ENCODE measurements around the gene SLC35F3. TPM values are rescaled to one million over a fixed set of nuclear protein-coding genes. Genes with fewer than 3 reads are reported as not detected.

Gene SLC35F3
- total RNA-seq, 1 experiment from 2014 or later, result not detected

- peaks cover 10% of the 10 kb centered on the region for H3K27me3 Mint-ChIP-seq (ENCODE audit: insufficient read depth, unreplicated experiment)
- no peak for DNase-seq
- H3K9me3 Mint-ChIP-seq (ENCODE audit: unreplicated experiment), result peaks cover 1% of the 10 kb centered on the region
- H3K4me1 Mint-ChIP-seq (ENCODE audit: low read depth, unreplicated experiment), result no peaks in the 10 kb centered on the region
- no peaks in the 10 kb centered on the region for H3K36me3 Mint-ChIP-seq (ENCODE audit: insufficient read depth, unreplicated experiment)
- intact Hi-C loops (cut with micrococcal nuclease; ENCODE audit: unreplicated experiment), result no loop called here
- CTCF ChIA-PET, result no interaction called here
- POLR2A ChIA-PET, result no interaction called here
- no peak overlapping the region for H3K27ac Mint-ChIP-seq (ENCODE audit: unreplicated experiment)
- BruUV-seq (replicated peaks), result no TSS peak
- TF ChIP-seq, protein P1, sequence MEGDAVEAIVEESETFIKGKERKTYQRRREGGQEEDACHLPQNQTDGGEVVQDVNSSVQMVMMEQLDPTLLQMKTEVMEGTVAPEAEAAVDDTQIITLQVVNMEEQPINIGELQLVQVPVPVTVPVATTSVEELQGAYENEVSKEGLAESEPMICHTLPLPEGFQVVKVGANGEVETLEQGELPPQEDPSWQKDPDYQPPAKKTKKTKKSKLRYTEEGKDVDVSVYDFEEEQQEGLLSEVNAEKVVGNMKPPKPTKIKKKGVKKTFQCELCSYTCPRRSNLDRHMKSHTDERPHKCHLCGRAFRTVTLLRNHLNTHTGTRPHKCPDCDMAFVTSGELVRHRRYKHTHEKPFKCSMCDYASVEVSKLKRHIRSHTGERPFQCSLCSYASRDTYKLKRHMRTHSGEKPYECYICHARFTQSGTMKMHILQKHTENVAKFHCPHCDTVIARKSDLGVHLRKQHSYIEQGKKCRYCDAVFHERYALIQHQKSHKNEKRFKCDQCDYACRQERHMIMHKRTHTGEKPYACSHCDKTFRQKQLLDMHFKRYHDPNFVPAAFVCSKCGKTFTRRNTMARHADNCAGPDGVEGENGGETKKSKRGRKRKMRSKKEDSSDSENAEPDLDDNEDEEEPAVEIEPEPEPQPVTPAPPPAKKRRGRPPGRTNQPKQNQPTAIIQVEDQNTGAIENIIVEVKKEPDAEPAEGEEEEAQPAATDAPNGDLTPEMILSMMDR (IDR thresholded peaks at IDR 0.05; ENCODE audit: insufficient read depth in 1 of 2, low read depth in 1 of 2, low read length in 1 of 2, severe bottlenecking in 1 of 2, unreplicated experiment in 1 of 2), result no peak
- H3K4me3 Mint-ChIP-seq (ENCODE audit: unreplicated experiment), result no peak overlapping the region
- H3K27me3 ChIP-seq (replicated peaks; ENCODE audit: control insufficient read depth, insufficient read depth, low read length), result no peaks in the 10 kb centered on the region
- no peaks in the 10 kb centered on the region for H3K36me3 ChIP-seq (ENCODE audit: control insufficient read depth, insufficient read depth, low read length)
- no peaks in the 10 kb centered on the region for H3K9me3 ChIP-seq
- H3K4me3 ChIP-seq (ENCODE audit: low read depth, low read length), result no peak overlapping the region
- no peaks in the 10 kb centered on the region for H3K4me1 ChIP-seq
Measured at GRCh38 chr1:234331507-234331906, 427.0 kb downstream of the SLC35F3 start.

GRCh38 chr1:234336359-234336758 is 431.9 kb downstream of the SLC35F3 start:
- peaks cover 42% of the 10 kb centered on the region for H3K9me3 Mint-ChIP-seq (ENCODE audit: unreplicated experiment)
- CTCF ChIA-PET, result no interaction called here

GRCh38 chr1:234337233-234337632 is 432.8 kb downstream of the SLC35F3 start:
- Mint-ChIP-seq H3K9me3 (ENCODE audit: unreplicated experiment) (peaks cover 42% of the 10 kb centered on the region), H3K4me1 (ENCODE audit: low read depth, unreplicated experiment) (no peaks in the 10 kb centered on the region), H3K4me3 (ENCODE audit: unreplicated experiment) (no peak overlapping the region), H3K27me3 (ENCODE audit: insufficient read depth, unreplicated experiment) (peaks cover 21% of the 10 kb centered on the region), H3K36me3 (ENCODE audit: insufficient read depth, unreplicated experiment) (no peaks in the 10 kb centered on the region), H3K27ac (ENCODE audit: unreplicated experiment) (no peak overlapping the region)
- H3K4me3 ChIP-seq (ENCODE audit: low read depth, low read length), result no peak overlapping the region
- H3K36me3 ChIP-seq (ENCODE audit: control insufficient read depth, insufficient read depth, low read length), result no peaks in the 10 kb centered on the region
- DNase-seq, result no peak
- peaks cover 8% of the 10 kb centered on the region; the same call in 1 of the 2 replicates for H3K9me3 ChIP-seq
- CTCF ChIA-PET, result no interaction called here
- no TSS peak for BruUV-seq (replicated peaks)
- POLR2A ChIA-PET, result no interaction called here
- H3K4me1 ChIP-seq, result no peaks in the 10 kb centered on the region
- TF ChIP-seq, protein P1 (IDR thresholded peaks at IDR 0.05; ENCODE audit: insufficient read depth in 1 of 2, low read depth in 1 of 2, low read length in 1 of 2, severe bottlenecking in 1 of 2, unreplicated experiment in 1 of 2), result no peak
- H3K27me3 ChIP-seq (replicated peaks; ENCODE audit: control insufficient read depth, insufficient read depth, low read length), result no peaks in the 10 kb centered on the region
- intact Hi-C loops (cut with micrococcal nuclease; ENCODE audit: unreplicated experiment), result no loop called here

More at GRCh38 chr1:234336359-234336758, 431.9 kb downstream of the SLC35F3 start:
- no peak for DNase-seq
- no TSS peak for BruUV-seq (replicated peaks)
- Histone ChIP-seq H3K4me3 (ENCODE audit: low read depth, low read length) (no peak overlapping the region), H3K4me1 (no peaks in the 10 kb centered on the region), H3K27me3 (replicated peaks; ENCODE audit: control insufficient read depth, insufficient read depth, low read length) (no peaks in the 10 kb centered on the region), H3K9me3 (peaks cover 8% of the 10 kb centered on the region; the same call in 1 of the 2 replicates), H3K36me3 (ENCODE audit: control insufficient read depth, insufficient read depth, low read length) (no peaks in the 10 kb centered on the region)
- Mint-ChIP-seq H3K4me1 (ENCODE audit: low read depth, unreplicated experiment) (no peaks in the 10 kb centered on the region), H3K27me3 (ENCODE audit: insufficient read depth, unreplicated experiment) (peaks cover 26% of the 10 kb centered on the region), H3K4me3 (ENCODE audit: unreplicated experiment) (no peak overlapping the region), H3K27ac (ENCODE audit: unreplicated experiment) (no peak overlapping the region), H3K36me3 (ENCODE audit: insufficient read depth, unreplicated experiment) (no peaks in the 10 kb centered on the region)
- POLR2A ChIA-PET, result interaction anchor here (0.6 kb wide), 1 partner anchor 17 kb away, joined by 3 read pairs; no protein-coding TSS in a partner anchor
- intact Hi-C loops (cut with micrococcal nuclease; ENCODE audit: unreplicated experiment), result no loop called here
- TF ChIP-seq, protein P1 (IDR thresholded peaks at IDR 0.05; ENCODE audit: insufficient read depth in 1 of 2, low read depth in 1 of 2, low read length in 1 of 2, severe bottlenecking in 1 of 2, unreplicated experiment in 1 of 2), result no peak
